Measurements from ENCODE around the gene SLC5A6. TPM values are rescaled to one million over a fixed set of nuclear protein-coding genes. Genes with fewer than 3 reads are reported as not detected.

Gene SLC5A6
- total RNA-seq, 1 experiment from 2014 or later, result 111 TPM

DNA sequence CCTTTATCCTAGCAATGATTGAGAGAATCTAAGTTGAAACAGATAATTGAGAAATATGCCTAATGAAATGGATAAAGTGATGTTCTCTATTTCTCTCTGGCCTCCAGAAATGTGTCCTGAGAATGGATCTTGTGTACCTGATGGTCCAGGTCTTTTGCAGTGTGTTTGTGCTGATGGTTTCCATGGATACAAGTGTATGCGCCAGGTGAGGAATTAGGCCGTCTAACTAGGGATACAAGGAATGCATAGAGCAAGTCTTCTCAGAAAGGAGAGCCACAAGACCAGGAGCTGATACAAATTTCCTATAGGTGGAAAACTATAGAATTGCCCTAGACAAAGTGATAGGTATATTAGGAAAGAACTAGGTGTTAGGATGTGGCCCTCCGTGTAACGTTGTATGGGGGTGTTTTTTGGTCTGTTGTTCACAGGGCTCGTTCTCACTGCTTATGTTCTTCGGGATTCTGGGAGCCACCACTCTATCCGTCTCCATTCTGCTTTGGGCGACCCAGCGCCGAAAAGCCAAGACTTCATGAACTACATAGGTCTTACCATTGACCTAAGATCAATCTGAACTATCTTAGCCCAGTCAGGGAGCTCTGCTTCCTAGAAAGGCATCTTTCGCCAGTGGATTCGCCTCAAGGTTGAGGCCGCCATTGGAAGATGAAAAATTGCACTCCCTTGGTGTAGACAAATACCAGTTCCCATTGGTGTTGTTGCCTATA is 4.5 kb upstream of the SLC5A6 start (continued):
- TF ChIP-seq, protein P1, sequence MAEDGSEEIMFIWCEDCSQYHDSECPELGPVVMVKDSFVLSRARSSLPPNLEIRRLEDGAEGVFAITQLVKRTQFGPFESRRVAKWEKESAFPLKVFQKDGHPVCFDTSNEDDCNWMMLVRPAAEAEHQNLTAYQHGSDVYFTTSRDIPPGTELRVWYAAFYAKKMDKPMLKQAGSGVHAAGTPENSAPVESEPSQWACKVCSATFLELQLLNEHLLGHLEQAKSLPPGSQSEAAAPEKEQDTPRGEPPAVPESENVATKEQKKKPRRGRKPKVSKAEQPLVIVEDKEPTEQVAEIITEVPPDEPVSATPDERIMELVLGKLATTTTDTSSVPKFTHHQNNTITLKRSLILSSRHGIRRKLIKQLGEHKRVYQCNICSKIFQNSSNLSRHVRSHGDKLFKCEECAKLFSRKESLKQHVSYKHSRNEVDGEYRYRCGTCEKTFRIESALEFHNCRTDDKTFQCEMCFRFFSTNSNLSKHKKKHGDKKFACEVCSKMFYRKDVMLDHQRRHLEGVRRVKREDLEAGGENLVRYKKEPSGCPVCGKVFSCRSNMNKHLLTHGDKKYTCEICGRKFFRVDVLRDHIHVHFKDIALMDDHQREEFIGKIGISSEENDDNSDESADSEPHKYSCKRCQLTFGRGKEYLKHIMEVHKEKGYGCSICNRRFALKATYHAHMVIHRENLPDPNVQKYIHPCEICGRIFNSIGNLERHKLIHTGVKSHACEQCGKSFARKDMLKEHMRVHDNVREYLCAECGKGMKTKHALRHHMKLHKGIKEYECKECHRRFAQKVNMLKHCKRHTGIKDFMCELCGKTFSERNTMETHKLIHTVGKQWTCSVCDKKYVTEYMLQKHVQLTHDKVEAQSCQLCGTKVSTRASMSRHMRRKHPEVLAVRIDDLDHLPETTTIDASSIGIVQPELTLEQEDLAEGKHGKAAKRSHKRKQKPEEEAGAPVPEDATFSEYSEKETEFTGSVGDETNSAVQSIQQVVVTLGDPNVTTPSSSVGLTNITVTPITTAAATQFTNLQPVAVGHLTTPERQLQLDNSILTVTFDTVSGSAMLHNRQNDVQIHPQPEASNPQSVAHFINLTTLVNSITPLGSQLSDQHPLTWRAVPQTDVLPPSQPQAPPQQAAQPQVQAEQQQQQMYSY (CRISPR knock-in tag; IDR thresholded peaks at IDR 0.05), result no peak
- TF ChIP-seq CBFB (CRISPR knock-in tag; IDR thresholded peaks at IDR 0.05; ENCODE audit: low read depth), result no peak
- TF ChIP-seq CREB1 (CRISPR knock-in tag; IDR thresholded peaks at IDR 0.05), result no peak
- TF ChIP-seq FOXP1 (CRISPR knock-in tag; IDR thresholded peaks at IDR 0.05; ENCODE audit: borderline replicate concordance), result no peak
- TF ChIP-seq, protein P2, sequence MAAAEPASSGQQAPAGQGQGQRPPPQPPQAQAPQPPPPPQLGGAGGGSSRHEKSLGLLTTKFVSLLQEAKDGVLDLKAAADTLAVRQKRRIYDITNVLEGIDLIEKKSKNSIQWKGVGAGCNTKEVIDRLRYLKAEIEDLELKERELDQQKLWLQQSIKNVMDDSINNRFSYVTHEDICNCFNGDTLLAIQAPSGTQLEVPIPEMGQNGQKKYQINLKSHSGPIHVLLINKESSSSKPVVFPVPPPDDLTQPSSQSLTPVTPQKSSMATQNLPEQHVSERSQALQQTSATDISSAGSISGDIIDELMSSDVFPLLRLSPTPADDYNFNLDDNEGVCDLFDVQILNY (CRISPR knock-in tag; IDR thresholded peaks at IDR 0.05), result no peak
- TF ChIP-seq SMAD3 (CRISPR knock-in tag; IDR thresholded peaks at IDR 0.05; ENCODE audit: borderline replicate concordance), result no peak

DNA sequence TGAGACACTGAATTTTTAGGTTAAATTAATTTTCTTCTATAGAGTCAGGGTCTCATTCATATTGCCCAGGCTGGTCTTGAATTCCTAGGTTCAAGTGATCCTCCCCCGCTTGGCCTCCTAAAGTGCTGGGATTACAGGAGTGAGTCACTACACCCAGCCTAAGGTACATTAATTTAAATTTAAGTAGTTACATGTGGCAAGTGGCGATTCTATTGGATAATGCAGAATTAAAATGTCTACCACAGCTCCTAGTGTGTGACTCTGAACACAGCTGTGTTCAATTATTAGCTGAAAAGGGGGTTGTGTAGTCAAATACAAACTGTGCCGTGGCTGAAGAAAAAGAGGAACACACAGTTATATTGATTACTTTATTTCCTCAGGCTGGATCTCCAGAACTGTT is 2.9 kb upstream of the SLC5A6 start:
- Mint-ChIP-seq H3K27ac (no peak overlapping the region), H3K9me3 (no peaks in the 10 kb centered on the region), H3K36me3 (peaks cover 25% of the 10 kb centered on the region), H3K4me3 (no peak overlapping the region), H3K4me1 (peaks cover 32% of the 10 kb centered on the region), H3K27me3 (ENCODE audit: low read depth) (no peaks in the 10 kb centered on the region)
- CTCF ChIA-PET, result no interaction called here
- TF ChIP-seq OVOL2 (CRISPR knock-in tag; IDR thresholded peaks at IDR 0.05; ENCODE audit: borderline replicate concordance) (no peak), MYBL2 (CRISPR knock-in tag; IDR thresholded peaks at IDR 0.05) (no peak), GRHL2 (CRISPR knock-in tag; IDR thresholded peaks at IDR 0.05; ENCODE audit: insufficient replicate concordance, severe bottlenecking) (no peak), E2F1 (CRISPR knock-in tag; IDR thresholded peaks at IDR 0.05) (no peak), NR2C2 (CRISPR knock-in tag; IDR thresholded peaks at IDR 0.05) (no peak), IRF1 (CRISPR knock-in tag; IDR thresholded peaks at IDR 0.05) (no peak), NR3C1 (CRISPR knock-in tag; conservative IDR thresholded peaks at IDR 0.05; ENCODE audit: low read depth) (no peak), JAZF1 (CRISPR knock-in tag; IDR thresholded peaks at IDR 0.05) (no peak), SMAD4 (CRISPR knock-in tag; IDR thresholded peaks at IDR 0.05) (no peak), NFYB (CRISPR knock-in tag; conservative IDR thresholded peaks at IDR 0.05; ENCODE audit: low read depth) (no peak), USF1 (CRISPR knock-in tag; IDR thresholded peaks at IDR 0.05) (no peak), ZBTB43 (CRISPR knock-in tag; IDR thresholded peaks at IDR 0.05) (no peak), ZNF263 (CRISPR knock-in tag; IDR thresholded peaks at IDR 0.05; ENCODE audit: low read depth) (no peak), SMAD3 (CRISPR knock-in tag; IDR thresholded peaks at IDR 0.05; ENCODE audit: borderline replicate concordance) (no peak)
- TF ChIP-seq, protein P3, sequence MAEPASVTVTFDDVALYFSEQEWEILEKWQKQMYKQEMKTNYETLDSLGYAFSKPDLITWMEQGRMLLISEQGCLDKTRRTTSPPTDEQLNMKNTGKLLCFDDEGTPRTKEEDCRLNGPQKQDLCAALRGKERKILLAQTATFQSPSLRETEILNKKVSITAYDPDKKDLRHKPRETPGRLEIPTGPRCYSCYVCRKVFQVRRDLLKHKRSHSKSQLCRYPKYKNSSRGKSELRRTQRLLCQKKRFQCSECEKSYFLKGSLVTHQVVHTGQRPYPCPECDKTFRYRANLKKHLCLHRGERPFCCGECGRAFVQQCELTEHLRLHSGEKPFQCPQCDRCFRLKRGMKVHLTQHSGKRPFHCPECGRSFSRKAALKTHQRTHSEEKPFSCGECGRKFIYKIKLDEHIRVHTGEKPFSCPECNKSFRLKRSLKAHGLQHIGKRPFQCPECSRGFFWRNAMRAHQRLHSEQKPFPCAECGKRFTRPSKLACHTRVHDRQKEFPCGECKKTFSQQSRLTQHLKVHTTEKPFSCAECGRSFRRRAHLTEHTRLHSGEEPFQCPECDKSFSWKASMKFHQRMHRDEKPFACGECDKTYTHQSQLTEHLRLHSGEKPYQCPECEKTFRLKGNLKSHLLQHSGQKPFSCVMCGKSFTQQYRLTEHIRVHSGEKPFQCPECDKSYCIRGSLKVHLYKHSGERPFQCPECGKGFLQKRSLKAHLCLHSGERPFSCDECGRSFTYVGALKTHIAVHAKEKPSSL (CRISPR knock-in tag; conservative IDR thresholded peaks at IDR 0.05), result no peak
- TF ChIP-seq, protein P4, sequence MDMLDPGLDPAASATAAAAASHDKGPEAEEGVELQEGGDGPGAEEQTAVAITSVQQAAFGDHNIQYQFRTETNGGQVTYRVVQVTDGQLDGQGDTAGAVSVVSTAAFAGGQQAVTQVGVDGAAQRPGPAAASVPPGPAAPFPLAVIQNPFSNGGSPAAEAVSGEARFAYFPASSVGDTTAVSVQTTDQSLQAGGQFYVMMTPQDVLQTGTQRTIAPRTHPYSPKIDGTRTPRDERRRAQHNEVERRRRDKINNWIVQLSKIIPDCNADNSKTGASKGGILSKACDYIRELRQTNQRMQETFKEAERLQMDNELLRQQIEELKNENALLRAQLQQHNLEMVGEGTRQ (CRISPR knock-in tag; IDR thresholded peaks at IDR 0.05), result no peak
- TF ChIP-seq, protein P2 (CRISPR knock-in tag; IDR thresholded peaks at IDR 0.05), result no peak
- no peak for ATAC-seq
- POLR2A ChIA-PET, result no interaction called here
- no peak for DNase-seq (ENCODE audit: low spot score)

All from WTC11 (cell line).